ENCODE data around the gene ACOT7.

The ACOT7 gene

DNA sequence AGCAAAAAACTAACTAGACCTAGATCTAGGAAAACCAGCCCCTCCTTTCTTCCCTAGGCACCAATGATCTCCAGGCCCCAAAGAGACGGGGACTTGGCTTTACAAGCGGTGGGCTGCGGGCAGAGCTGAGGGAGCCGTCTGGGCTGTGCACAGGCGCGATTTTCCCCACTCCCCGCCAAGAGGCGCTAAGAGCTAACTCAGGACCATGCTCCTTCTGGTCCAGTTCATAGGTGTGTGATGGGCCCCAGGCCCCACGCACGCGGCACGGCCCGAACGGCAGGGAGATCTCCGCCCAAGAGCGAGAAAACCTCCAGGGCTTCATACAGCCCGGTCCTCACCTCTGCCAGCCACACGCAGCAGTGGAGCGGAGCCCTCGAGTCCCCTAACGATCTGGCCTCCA is 125.2 kb downstream of the ACOT7 start:
- intact Hi-C loops (cut with DNase I) = no loop called here

GRCh38 chr1:6267686-6268322 is 125.8 kb downstream of the ACOT7 start:
- intact Hi-C loops (cut with DNase I) = no loop called here
- peak in 1 of 42 donors; percentile 25 for DNase-seq

More for the DNA sequence above, 125.2 kb downstream of the ACOT7 start:
- DNase-seq = no peak

GRCh38 chr1:6266641-6267040 is 126.9 kb downstream of the ACOT7 start:
- intact Hi-C loops (cut with DNase I) = no loop called here
- no peak for DNase-seq

GRCh38 chr1:6265151-6265550 is 128.4 kb downstream of the ACOT7 start:
- DNase-seq = no peak
- intact Hi-C loops (cut with DNase I) = no loop called here

DNA sequence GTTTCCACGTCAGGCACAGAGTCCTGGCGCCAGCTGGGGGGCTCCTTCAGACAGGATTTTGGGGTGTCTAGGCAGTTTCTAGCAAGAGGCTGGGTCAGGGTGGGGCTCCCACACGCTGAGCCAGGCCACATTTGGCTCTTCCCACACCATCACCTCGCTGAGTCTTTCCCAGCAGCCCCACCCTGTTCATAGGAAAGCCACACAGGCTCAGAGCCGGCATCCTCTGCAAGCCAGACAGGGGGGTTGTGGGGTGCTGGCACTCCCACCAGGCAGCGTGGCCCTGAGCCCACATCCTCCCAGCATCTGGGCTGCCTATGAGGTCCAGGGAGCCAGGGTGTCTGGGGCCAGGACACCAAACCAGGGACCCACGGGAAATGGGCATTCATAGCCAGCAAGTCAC is 129.9 kb downstream of the ACOT7 start:
- DNase-seq = no peak
- intact Hi-C loops (cut with DNase I) = no loop called here

DNA sequence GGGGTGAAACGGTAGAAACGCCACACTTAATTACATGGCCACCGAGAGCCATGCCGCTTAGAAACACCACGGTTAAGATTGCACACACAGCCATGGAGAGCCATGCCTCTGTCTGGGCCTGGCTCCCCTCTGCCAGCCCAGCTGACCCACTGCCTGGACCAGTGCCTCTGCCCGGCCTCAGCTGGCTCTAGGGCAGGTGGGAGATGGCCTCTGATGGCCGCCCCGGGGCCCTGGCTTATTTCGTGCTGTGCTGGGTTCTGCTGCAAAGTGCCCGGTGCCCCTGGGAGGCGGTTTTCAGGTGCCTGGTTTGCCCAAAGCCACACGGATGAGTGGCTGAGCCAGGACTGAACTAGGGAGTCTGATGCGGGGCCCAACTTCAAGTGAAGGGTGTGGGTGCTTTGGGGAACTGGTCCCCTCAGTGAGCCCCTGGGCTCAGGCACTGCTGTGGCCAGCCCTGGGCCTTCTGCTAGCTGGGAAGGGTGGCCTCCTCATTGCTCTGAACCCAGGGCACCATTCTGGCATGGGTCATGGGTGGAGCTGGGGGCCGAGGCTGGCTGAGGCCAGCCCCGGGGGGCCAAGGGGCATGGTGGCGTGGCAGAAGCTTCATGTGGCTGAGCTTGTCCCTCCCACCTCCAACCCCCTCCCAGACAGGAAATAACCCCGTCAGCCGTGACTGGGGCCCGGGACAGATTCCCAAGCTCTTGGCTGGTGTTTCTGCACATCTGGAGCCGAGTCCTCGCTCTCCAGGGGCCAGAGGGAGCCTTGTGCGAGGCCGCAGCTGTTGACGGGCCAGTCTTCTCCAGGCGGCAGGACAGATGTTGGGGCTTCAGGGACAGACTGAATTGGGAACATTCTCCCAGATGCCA is 130.8 kb downstream of the ACOT7 start:
- intact Hi-C loops (cut with DNase I) = no loop called here
- peak in 7 of 42 donors; percentile 21 to 54 (median 27) for DNase-seq

- DNase-seq = no peak
- intact Hi-C loops (cut with DNase I) = no loop called here
Observed at GRCh38 chr1:6261615-6261995, 132.0 kb downstream of the ACOT7 start.

DNA sequence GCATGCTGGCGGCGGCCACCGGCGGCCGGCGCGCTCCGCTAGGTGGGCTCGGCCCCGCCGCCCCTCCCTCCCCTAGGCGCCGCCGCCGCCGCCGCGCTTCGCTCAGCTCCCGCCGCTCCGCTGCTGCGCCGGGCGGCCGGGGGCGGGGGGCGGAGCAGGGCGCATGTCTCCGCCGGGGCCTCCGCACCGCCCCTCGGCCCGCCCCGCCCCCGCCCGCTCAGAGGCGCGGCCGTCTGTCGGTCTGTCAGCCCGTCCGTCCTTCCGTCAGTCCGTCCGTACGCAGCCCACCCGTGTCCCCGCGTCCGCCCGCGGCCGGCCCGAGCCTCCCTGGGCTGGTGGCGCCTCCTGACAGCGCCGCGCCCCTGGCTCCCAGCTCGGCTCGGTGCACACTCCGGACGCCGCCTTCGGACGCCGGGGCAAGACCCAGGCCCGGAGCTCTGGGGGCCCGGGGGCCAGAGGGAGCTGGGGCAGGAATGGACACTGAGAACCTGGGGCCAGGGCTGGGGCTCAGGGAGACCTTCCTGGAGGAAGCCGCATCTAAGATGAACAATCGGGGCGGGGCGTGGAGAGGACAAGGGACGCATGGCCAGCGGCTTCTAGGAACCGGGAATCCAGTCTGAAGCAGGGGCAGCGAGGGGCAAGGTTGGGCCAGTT is 132.5 kb downstream of the ACOT7 start, which contains the start of gene GPR153:
Gene GPR153 (minus strand): TSS at position 138 of the 654 bp plus-strand sequence. CDS start 6,193 bp downstream, outside the sequence.
- intact Hi-C loops (cut with DNase I) = no loop called here
- peak in 23 of 42 donors; percentile 16 to 65 (median 34) for DNase-seq

DNA sequence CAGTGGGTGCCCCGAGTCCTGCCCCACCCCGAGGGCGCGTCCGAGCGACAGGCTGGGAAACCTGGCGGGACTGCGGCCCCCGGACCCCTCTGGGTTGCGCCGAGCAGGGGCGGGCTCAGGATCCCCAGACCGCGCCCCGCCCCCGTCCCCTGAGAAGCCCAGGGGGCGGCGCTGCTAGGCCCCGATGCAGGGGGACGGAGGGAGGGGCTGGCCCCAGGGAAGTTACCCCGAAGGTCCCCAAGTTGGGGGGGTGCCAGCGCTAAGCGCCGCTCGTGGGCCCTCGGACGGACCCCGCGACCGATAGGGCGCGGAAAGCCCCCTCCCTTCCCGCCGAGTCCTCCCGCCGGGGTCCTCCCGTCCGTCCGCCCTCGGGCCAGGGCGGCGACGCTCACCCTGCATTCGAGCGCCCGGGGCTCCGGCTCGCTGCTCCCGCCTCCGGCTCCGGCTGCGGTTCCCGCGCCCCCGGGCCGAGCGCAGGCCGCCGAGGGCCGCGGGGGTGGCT is 133.1 kb downstream of the ACOT7 start:
- DNase-seq = no peak
- intact Hi-C loops (cut with DNase I) = no loop called here

- peak in 40 of 42 donors; percentile 21 to 80 (median 56) for DNase-seq
- intact Hi-C loops (cut with DNase I) = no loop called here
Observed at GRCh38 chr1:6259491-6260362, 133.8 kb downstream of the ACOT7 start.

- no peak for DNase-seq
- intact Hi-C loops (cut with DNase I) = no loop called here
Observed at GRCh38 chr1:6258675-6259074, 134.9 kb downstream of the ACOT7 start.

DNA sequence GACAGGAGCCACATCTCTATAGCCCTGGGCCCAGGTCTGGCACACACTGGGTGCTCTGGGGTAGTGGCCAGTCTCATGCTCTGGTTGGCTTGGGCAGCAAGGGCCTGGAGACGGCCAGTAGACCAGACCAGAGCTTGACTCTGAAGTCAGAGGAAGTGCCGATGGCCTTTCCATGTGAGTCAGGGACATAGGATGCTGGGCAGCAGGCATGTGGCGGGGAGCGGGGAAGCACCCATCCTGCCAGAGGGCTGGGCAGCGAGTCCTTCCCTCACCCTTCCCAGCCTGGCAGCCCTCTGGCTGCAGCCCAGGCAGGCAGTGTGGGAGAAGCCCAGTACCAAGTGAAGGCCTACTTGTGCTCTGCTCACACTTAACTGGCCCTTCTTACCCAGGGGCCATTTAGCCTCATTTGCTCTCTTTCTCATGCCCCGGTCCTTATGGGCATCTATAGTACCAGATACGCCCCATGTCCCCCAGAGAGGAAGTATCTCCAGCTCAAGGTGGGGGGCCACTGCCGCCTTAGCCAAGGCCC is 136.0 kb downstream of the ACOT7 start:
- DNase-seq = no peak
- intact Hi-C loops (cut with DNase I) = no loop called here

- DNase-seq = no peak
- intact Hi-C loops (cut with DNase I) = no loop called here
Observed at GRCh38 chr1:6256645-6257044, 136.9 kb downstream of the ACOT7 start.

DNA sequence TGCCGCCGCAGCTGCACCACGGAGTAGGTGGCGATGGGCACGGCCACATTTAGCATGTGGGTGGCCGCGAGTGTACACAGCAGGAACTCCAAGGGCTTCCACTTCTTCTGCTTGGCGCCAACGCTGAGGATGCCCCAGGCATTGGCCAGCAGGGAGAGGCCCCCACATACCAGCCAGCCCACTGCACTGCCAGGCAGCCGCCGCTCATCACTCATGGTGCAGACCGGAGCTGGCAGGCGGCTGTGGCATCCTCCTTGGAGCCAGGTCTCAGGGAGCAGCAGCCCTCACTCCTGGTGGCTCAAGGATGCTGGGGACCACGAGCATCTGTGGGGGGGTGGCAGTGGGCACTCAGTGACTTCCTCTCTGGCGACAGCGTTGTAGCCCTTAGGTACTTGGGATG is 138.9 kb downstream of the ACOT7 start:
- DNase-seq = no peak
- intact Hi-C loops (cut with DNase I) = no loop called here

DNA sequence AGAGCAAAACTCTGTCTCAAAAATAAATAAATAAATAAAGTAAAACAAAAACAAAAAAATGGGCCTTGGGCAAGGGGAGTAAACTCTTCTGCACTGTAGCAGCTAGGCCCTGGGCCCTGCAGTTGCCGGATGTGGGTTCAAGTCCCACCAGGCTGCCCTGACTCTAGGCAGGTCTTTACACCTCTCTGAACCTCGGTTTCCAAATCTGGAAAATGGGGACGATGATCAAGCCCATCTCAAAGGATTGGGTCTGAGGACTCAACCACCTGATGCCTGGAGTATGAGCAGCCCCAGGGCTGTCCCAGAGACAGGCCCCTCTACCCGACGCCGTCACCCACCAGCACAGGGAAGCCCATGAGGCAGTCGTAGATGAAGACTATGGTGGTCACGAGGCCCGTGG is 140.2 kb downstream of the ACOT7 start:
- DNase-seq = no peak
- intact Hi-C loops (cut with DNase I) = no loop called here

- no peak for DNase-seq
- intact Hi-C loops (cut with DNase I) = no loop called here
Observed at GRCh38 chr1:6252374-6252710, 141.2 kb downstream of the ACOT7 start.

GRCh38 chr1:6251681-6252373 is 141.7 kb downstream of the ACOT7 start:
- DNase-seq = no peak
- intact Hi-C loops (cut with DNase I) = no loop called here

- intact Hi-C loops (cut with DNase I) = no loop called here
- DNase-seq = no peak
Observed at GRCh38 chr1:6251233-6251632, 142.3 kb downstream of the ACOT7 start.

Data from head of caudate nucleus (tissue), 42 donors.